OCI-M1 (cell line): ENCODE measurements around the gene RNASE11.
"Not testable (repeated sequence)": the region's sequence is repeated elsewhere in the genome, so short reads cannot be mapped to it uniquely, and the experiment has no call there.

Experiments used
- DNase-seq: peaks from one replicate; lab custom pipeline; 2025; lab: John Stamatoyannopoulos, UW

The RNASE11 gene

DNA sequence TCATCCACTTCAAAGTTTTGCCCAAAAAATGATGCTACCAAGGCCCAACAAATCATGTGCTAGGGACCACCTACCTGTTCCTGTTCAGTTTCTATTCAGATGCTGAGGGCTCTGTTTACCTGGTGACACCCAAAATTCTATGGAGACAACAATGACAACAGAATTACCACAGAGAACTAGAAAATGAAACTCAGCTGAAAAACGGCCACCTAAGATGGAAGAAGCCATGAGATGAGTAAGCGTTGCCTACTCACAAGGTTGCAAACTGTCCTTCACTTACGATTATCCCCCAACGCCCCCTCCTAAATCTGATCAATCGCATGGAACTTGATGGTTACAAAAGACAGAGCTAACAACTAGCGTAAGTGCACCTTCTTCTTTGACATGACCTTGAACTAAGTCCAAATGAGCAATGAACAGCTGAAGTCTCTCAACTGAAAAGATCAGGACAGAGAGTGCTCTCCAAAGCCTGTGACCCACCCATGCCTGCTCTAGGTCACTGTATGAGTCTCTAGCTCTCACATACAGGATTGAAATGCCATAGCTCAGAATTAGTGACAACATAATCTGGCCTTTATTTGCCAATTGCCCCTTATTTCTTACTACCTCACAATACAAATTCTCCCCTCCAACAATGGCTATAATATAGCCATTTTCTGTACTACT, at the start of gene RNASE11:
TSS of gene RNASE11 (minus strand) at position 513 of the 666 bp plus-strand sequence.
- DNase-seq: no peak

DNA sequence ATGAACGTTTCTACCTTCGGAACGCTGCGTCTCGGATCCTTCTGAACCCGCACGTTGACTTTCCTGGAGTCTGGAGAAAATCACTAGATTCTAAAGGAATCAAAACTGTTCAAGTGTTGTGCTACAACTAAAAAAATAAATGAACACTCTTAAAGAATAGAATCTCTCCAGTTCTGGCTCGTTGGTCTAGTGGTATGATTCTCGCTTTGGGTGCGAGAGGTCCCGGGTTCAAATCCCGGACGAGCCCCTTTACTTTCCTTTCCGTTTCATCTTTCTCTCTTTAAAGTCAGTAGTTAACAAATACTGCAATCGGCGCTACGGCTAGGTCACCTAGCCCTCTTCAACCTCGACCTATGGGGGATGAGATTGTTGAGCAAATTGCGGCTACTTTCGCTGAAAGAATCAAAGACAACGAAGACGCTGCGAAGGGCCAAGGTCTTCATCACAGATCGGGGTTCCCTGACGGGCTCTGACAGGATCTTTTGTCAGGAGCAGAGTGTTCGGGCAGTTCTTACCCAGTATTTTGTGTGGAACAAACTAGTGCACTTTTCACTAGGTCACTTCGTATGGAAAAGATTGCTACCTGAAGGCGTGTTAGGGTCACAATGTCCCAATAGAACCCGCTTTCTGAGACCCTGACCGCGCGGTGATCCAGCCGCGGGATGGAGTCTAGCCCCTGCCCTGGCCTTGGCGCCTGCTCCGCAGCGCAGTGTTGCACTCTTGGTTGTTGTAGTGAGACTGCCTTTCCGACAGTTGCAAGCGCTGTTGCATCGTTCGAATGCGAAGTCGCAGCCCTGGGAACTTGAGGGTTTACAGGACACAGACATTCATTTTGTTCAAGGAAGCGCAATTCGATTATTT, 45.3 kb upstream of the RNASE11 start:
- peak; percentile 94 for DNase-seq

DNA sequence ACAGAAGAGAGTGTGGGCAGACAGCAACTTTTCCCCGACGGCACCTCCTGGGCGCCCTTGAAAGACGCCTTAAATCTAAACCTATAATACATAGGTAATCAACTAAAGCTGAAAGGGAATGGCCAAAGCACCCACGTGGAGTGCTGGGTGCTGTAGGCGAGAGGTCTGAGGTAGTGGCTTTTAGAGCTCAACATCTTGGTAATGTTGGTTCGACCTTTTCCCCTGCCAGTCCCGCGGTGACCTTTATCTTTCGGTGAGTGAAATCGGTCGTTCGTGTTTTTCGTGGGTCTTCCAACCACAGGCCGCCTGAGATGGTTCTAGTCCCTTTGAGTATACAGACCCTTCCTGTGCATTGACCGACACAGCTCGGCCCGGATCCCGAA, 44.6 kb upstream of the RNASE11 start:
- peak; percentile 71 for DNase-seq

GRCh38 chr14:20631880-20632389, 44.1 kb upstream of the RNASE11 start:
- peak; percentile 78 for DNase-seq

DNA sequence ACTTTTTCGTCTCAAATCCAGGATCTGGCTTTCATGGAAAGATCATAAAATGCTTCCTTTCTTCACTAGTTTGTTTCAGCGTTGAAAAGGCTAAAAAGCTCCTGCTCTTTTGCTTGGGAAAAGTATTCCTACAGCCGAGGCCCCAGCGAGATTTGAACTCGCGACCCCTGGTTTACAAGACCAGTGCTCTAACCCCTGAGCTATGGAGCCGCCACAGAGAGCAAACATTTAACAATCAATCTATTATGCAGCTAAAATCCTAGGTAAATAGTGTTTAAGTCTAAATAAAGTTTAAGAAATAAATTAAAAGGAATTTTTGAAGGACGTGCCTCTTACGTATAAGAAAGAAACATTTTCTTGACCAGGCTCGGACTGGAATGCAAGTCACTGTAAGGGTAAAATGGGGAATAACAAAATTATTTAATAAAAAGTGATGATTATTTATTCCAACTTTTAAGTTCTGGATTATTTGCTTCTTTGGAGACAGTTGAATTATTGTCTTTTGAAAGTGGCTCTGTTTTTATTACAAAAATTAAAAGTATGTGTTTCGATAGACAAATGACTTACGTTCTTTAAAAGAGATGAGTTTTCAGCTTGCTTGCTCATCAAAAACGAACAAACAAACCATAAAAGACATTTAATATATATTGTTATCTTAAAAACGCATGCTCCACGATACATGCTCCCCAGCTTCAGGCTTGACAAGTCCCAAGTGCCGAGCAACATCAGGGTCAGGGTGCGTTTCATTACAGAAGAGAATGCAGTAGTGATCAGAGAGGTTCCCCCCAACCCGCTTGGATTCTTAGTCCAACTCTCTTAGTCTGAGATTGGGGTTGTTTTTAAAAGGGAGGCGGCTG, 43.5 kb upstream of the RNASE11 start:
- peak; percentile 86 for DNase-seq

GRCh38 chr14:20630340-20631022, 42.7 kb upstream of the RNASE11 start:
- DNase-seq: peak; percentile 74

GRCh38 chr14:20628063-20628854, 40.5 kb upstream of the RNASE11 start:
- DNase-seq: no peak

DNA sequence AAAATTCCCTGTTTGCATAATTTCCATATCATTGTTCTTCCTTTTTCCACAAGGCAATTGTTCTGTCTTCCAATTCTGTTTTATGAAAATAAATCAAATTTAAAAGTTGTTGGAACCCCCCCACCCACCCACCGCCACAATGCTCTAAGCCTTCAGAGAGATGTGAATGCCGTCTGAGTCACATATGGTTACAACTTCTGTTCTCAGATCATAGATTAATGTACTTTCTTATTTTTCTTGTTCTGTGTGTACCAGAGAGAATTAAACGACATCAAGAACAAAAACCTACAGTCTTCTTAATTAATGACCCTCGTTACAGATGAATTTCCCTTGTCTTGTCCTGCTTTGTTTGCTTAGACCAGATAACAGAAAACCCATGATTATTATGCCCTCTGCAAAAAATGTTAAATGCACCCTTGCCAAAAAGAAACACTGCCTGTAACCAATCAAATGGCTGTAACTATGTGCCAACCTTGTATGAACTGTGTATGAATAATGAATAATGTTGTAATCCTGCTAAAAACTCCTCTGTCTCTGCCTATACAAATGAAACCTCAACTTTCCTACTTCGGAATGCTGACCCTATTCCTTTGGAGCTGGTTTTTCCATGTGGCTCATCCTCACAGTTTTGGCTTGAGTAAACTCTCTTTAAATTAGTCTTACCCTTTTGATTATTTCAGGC, 39.7 kb upstream of the RNASE11 start:
- DNase-seq: no peak

- DNase-seq: no peak
Measured at GRCh38 chr14:20626274-20626673, 38.5 kb upstream of the RNASE11 start.

DNA sequence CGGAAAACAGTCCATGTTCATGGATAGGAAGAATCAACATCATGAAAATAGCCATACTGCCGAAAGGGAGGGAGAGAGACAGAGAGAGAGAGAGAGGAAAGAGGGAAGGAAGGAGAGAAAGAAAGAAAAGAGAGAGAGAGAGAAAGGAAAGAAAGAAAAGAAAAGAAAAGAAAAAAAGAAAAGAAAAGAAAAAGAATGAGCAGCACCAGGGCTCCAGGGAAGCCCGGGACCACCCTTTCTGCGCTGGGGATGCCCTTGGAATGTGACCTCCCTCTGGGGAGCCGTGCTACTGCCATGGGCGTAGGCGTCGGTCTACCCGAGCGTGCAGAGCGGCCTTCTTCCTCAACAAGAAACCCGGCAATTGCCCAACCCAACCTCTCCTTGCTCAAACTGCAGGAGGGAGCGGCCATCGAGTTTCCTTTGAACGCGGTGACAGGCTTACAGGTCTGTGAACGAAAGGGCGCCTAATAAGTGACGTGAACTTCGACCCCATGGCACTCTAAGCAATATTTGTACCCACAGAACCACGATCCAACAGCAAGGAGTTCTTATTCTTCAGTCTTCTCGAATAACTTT, 36.8 kb upstream of the RNASE11 start:
- peak; percentile 81 for DNase-seq

DNA sequence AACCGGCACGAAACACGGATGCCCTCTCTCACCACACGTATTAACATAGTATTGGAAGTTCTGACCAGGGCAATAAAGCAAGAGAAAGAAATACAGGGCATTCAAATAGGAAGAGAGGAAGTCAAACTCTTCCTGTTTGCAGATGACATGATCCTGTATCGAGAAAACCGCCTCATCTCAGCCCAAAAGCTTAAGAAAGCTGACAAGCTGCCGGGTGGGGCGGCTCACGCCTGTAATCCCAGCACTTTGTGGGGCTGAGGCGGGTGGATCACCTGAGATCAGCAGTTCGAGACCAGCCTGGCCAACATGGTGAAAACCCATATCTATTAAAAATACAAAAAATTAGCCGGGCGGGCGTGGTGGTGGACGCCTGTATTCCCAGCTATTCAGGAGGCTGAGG, 36.0 kb upstream of the RNASE11 start:
- peak; percentile 36 for DNase-seq

GRCh38 chr14:20622816-20623291, 35.1 kb upstream of the RNASE11 start:
- DNase-seq: no peak

DNA sequence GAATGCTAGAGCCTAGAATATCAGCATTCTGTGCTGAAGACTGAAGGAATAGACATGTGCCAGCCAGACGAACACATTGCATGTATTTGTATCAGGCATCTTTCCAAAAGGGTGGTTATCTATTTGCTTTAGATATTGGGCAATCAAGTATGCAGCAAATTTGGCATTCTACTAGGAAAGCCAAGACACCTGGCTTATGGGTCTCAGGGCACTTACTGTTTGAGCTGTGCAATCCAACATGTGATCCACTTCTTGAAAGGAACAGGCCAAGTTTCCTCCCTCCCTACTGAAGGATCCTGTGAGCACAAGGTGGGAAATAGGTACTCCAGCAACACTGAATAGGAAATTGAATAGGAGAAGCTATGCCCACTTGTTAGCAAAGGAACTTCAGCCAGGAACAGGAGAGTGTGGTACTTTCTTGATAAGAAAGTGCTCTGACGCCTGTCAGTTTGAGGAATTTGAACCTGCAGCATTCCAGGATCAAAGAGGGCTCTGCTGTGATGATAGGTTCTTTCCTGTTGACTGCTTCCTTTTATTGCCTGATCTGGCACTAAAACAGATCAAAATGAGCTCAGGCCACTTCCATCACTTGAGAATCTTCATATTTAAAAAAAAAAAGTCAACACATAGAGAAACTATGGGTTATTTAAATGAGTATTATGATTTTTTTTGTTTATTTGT, 33.1 kb upstream of the RNASE11 start:
- DNase-seq: no peak

DNA sequence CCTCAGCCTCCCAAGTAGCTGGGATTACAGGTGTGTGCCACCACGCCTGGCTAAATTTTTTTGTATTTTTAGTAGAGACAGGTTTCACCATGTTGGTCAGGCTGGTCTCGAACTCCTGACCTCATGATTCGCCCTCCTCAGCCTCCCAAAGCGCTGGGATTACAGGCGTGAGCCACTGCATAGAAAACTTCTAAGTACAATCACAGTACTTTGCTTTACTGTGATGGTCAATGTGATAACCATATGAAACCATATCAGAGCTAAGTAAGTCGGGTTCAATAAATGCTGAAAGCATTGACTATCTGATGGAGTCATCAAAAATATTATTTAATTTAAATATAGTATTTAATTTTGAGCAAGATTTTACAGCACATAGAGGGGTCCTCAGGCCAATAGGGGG, 31.9 kb upstream of the RNASE11 start:
- DNase-seq: not testable (repeated sequence)

- DNase-seq: peak; percentile 74
Measured at GRCh38 chr14:20618271-20618749, 30.5 kb upstream of the RNASE11 start.

- DNase-seq: peak; percentile 53
Measured at GRCh38 chr14:20617138-20618003, 29.6 kb upstream of the RNASE11 start.

DNA sequence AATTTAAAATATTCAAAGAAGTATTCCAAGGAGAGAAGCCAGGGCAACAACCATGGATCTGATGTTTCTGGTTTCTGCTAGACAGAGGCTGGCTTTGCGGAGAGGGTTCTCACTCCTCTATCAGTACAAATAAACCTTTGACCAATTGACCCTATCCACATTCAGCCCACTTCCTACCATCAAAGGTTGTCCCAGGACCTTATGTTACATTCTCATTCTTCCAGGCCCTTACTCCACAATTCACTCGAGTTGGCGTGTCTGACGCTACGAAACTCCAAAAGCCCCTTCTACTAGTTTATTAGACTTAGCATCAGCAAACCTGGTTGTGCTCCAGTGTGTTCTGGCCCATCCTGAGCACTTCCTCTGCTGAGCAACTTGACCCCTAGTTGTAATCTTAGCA, 28.2 kb upstream of the RNASE11 start:
- DNase-seq: no peak
